ENCODE results near the gene BEST4.
"Not testable (repeated sequence)": the region's sequence is repeated elsewhere in the genome, so short reads cannot be mapped to it uniquely, and the experiment has no call there.

Gene BEST4

DNA sequence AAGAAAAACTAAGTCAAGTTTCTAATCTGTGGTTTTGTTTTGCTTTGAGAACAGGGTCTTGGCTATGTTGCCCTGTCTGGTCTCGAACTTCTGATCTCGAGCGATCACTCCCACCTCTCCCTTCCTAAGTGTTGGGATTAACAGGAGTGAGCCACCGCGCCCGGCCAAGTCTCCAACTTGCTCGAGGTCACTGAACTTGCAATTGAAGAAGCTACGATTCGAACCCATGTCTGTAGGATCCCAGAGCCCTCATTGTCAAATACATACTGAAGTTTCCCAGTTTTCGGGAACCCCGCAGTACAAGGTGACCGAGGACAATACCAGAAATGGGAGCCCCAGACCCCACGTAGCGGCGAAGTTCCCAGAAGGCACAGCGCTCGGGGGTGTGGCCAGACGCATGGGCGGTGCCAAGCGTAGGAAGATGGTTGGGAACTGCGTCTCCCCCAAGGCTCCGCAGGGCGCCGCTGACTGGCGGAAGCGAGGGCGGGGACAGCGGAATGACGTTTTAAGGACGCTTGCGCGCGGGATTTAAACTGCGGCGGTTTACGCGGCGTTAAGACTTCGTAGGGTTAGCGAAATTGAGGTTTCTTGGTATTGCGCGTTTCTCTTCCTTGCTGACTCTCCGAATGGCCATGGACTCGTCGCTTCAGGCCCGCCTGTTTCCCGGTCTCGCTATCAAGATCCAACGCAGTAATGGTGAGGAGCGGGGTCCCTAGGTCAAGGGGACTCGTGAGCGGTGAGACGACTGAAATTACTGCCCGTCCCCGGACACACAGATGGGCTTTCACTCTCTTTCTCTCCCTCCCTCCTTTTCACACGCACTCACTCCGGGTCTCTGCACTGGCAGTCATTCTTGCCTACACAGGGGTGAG is 48.4 kb downstream of the BEST4 start, which contains the start of gene KIF2C:
TSS of gene KIF2C (plus strand) at position 531 of the 872 bp plus-strand sequence. CDS start at position 627, 96 bp downstream.
- Histone ChIP-seq H3K9me3 (ENCODE audit: control extremely low read depth in 1 of 5, control insufficient read depth in 4 of 5, insufficient read depth in 2 of 5, low read depth in 1 of 5, low read length in 4 of 5) (no peaks in the 10 kb centered on the region), H3K4me3 (ENCODE audit: control insufficient read depth in 1 of 7, extremely low read depth in 1 of 7, insufficient read depth in 4 of 7, low read depth in 2 of 7, low read length in 6 of 7) (peak within 1 kb of the TSS; percentile 68 to 95 (median 88)), H3K27me3 (replicated peaks in 2 of 5; ENCODE audit: control insufficient read depth in 4 of 5, insufficient read depth in 5 of 5, low read length in 4 of 5) (no peaks in the 10 kb centered on the region), H3K4me1 (ENCODE audit: control extremely low read depth in 1 of 4, control insufficient read depth in 4 of 4, insufficient read depth in 4 of 4, low read length in 3 of 4) (peaks cover 9 to 17% (median 13%) of the 10 kb centered on the region in 4 experiments), H3K27ac (ENCODE audit: insufficient read depth in 1 of 2, low read depth in 1 of 2, low read length in 2 of 2, poor library complexity in 1 of 2, severe bottlenecking in 2 of 2) (peak within 1 kb of the TSS; percentile 76 to 91), H3K36me3 (ENCODE audit: control insufficient read depth in 4 of 4, insufficient read depth in 4 of 4, low read length in 3 of 4) (peaks cover 0 to 15% (median 2%) of the 10 kb centered on the region in 4 experiments)
- 0% methylated on average over 48 of the region's 57 CpGs for WGBS (ENCODE audit: insufficient coverage)
- peak; percentile 97 to 99 (median 98) for DNase-seq
- ChIA-PET CTCF (interaction anchor here (0.6 to 1.2 kb wide), 3 partner anchors 13 to 248 kb away, joined by 3 to 4 read pairs (median 3); no protein-coding TSS in a partner anchor), POLR2A (interaction anchor here (1.0 to 1.9 kb wide), 2 partner anchors 8 to 18 kb away, joined by 4 to 12 read pairs; partner anchors contain the start of gene RNU5D-1)

DNA sequence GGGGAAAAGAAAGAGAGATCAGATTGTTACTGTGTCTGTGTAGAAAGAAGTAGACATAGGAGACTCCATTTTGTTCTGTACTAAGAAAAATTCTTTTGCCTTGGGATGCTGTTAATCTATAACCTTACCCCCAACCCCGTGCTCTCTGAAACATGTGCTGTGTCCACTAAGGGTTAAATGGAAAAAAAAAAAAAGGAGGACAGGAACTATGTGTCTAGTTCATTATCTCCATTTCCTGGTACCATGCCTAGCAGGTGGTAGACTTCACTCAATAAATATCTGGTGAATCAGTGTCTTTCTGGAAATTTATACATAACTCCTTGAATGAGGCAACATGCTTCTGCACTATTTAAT is 49.0 kb downstream of the BEST4 start:
- Histone ChIP-seq H3K27ac (ENCODE audit: insufficient read depth in 1 of 2, low read depth in 1 of 2, low read length in 2 of 2, poor library complexity in 1 of 2, severe bottlenecking in 2 of 2) (peak overlapping the region; percentile 76 to 91), H3K4me1 (ENCODE audit: control extremely low read depth in 1 of 4, control insufficient read depth in 4 of 4, insufficient read depth in 4 of 4, low read length in 3 of 4) (peaks cover 9 to 17% (median 13%) of the 10 kb centered on the region in 4 experiments), H3K4me3 (ENCODE audit: control insufficient read depth in 1 of 7, extremely low read depth in 1 of 7, insufficient read depth in 4 of 7, low read depth in 2 of 7, low read length in 6 of 7) (peak overlapping the region in 6 of 7 experiments; percentile 74 to 95 (median 88))
- not testable (repeated sequence) for H3K27me3 ChIP-seq (replicated peaks in 2 of 5; ENCODE audit: control insufficient read depth in 4 of 5, insufficient read depth in 5 of 5, low read length in 4 of 5); H3K9me3 ChIP-seq (ENCODE audit: control extremely low read depth in 1 of 5, control insufficient read depth in 4 of 5, insufficient read depth in 2 of 5, low read depth in 1 of 5, low read length in 4 of 5); DNase-seq; H3K36me3 ChIP-seq (ENCODE audit: control insufficient read depth in 4 of 4, insufficient read depth in 4 of 4, low read length in 3 of 4)
- ChIA-PET POLR2A (interaction anchor here (1.9 kb wide), 1 partner anchor 8 kb away, joined by 12 read pairs; the partner anchor contains the start of gene RNU5D-1), CTCF (interaction anchor here (1.2 kb wide), 1 partner anchor 58 kb away, joined by 4 read pairs; no protein-coding TSS in a partner anchor)
- WGBS (ENCODE audit: insufficient coverage) = no CpG with 5 or more reads among the region's 1 CpG

GRCh38 chr1:44735992-44736391 is 52.0 kb downstream of the BEST4 start:
- no CpG with 5 or more reads among the region's 1 CpG for WGBS (ENCODE audit: insufficient coverage)
- H3K4me3 ChIP-seq (ENCODE audit: control insufficient read depth in 1 of 7, extremely low read depth in 1 of 7, insufficient read depth in 4 of 7, low read depth in 2 of 7, low read length in 6 of 7) = no peak overlapping the region
- POLR2A ChIA-PET = no interaction called here
- no peak overlapping the region for H3K27ac ChIP-seq (ENCODE audit: insufficient read depth in 1 of 2, low read depth in 1 of 2, low read length in 2 of 2, poor library complexity in 1 of 2, severe bottlenecking in 2 of 2)
- H3K36me3 ChIP-seq (ENCODE audit: control insufficient read depth in 4 of 4, insufficient read depth in 4 of 4, low read length in 3 of 4) = no peaks in the 10 kb centered on the region
- no peaks in the 10 kb centered on the region for H3K9me3 ChIP-seq (ENCODE audit: control extremely low read depth in 1 of 5, control insufficient read depth in 4 of 5, insufficient read depth in 2 of 5, low read depth in 1 of 5, low read length in 4 of 5)
- H3K27me3 ChIP-seq (replicated peaks in 2 of 5; ENCODE audit: control insufficient read depth in 4 of 5, insufficient read depth in 5 of 5, low read length in 4 of 5) = no peaks in the 10 kb centered on the region
- no peak for DNase-seq
- CTCF ChIA-PET = interaction anchor here (0.8 kb wide), 1 partner anchor 40 kb away, joined by 4 read pairs; the partner anchor contains the start of gene RPS8
- peaks cover 10 to 24% (median 16%) of the 10 kb centered on the region in 4 experiments for H3K4me1 ChIP-seq (ENCODE audit: control extremely low read depth in 1 of 4, control insufficient read depth in 4 of 4, insufficient read depth in 4 of 4, low read length in 3 of 4)

- no peak for DNase-seq
- Histone ChIP-seq H3K9me3 (ENCODE audit: control extremely low read depth in 1 of 5, control insufficient read depth in 4 of 5, insufficient read depth in 2 of 5, low read depth in 1 of 5, low read length in 4 of 5) (no peaks in the 10 kb centered on the region), H3K4me1 (ENCODE audit: control extremely low read depth in 1 of 4, control insufficient read depth in 4 of 4, insufficient read depth in 4 of 4, low read length in 3 of 4) (peaks cover 5 to 27% (median 16%) of the 10 kb centered on the region in 4 experiments), H3K27ac (ENCODE audit: insufficient read depth in 1 of 2, low read depth in 1 of 2, low read length in 2 of 2, poor library complexity in 1 of 2, severe bottlenecking in 2 of 2) (no peak overlapping the region), H3K27me3 (replicated peaks in 2 of 5; ENCODE audit: control insufficient read depth in 4 of 5, insufficient read depth in 5 of 5, low read length in 4 of 5) (no peaks in the 10 kb centered on the region), H3K4me3 (ENCODE audit: control insufficient read depth in 1 of 7, extremely low read depth in 1 of 7, insufficient read depth in 4 of 7, low read depth in 2 of 7, low read length in 6 of 7) (no peak overlapping the region), H3K36me3 (ENCODE audit: control insufficient read depth in 4 of 4, insufficient read depth in 4 of 4, low read length in 3 of 4) (no peaks in the 10 kb centered on the region)
- WGBS (ENCODE audit: insufficient coverage) = no CpG with 5 or more reads among the region's 1 CpG
- CTCF ChIA-PET = interaction anchor here (1.1 to 1.4 kb wide), 3 partner anchors 14 to 75 kb away, joined by 3 to 4 read pairs (median 3); no protein-coding TSS in a partner anchor
- POLR2A ChIA-PET = interaction anchor here (0.7 kb wide), 1 partner anchor 85 kb away, joined by 5 read pairs; no protein-coding TSS in a partner anchor
These were observed 54.2 kb downstream of the BEST4 start for GRCh38 chr1:44733784-44734183.
